ENCODE results near the gene NT5C.

DNA sequence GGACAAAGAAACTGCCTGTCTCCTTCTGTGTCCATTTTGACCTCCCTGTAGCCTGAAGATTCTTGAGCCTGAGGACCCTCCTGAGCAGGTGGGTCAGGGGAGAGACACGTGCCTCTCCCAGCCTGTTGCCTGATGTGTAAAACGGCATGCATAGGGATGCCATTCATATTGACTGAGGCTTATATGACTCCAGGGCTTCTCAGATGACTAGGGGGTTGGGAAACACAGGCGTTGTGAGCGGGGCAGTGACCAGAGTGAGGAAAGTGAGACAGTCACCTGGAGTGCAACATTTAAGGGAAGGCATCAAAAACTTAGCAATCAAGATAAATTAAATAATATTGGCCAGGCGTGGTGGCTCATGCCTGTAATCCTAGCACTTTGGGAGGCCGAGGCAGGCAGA is 48.9 kb downstream of the NT5C start:
- no peak for TF ChIP-seq EP300 (IDR thresholded peaks at IDR 0.05)
- TF ChIP-seq, protein P1, sequence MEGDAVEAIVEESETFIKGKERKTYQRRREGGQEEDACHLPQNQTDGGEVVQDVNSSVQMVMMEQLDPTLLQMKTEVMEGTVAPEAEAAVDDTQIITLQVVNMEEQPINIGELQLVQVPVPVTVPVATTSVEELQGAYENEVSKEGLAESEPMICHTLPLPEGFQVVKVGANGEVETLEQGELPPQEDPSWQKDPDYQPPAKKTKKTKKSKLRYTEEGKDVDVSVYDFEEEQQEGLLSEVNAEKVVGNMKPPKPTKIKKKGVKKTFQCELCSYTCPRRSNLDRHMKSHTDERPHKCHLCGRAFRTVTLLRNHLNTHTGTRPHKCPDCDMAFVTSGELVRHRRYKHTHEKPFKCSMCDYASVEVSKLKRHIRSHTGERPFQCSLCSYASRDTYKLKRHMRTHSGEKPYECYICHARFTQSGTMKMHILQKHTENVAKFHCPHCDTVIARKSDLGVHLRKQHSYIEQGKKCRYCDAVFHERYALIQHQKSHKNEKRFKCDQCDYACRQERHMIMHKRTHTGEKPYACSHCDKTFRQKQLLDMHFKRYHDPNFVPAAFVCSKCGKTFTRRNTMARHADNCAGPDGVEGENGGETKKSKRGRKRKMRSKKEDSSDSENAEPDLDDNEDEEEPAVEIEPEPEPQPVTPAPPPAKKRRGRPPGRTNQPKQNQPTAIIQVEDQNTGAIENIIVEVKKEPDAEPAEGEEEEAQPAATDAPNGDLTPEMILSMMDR (IDR thresholded peaks at IDR 0.05) = no peak
- no peak for TF ChIP-seq POLR2A (IDR thresholded peaks at IDR 0.05)
